A172 (cell line): ENCODE measurements around the gene NR5A1. TPM values are rescaled to one million over a fixed set of nuclear protein-coding genes. Genes with fewer than 3 reads are reported as not detected.

Experiments used
- DNase-seq: peaks from one replicate; pipeline ENCODE4 v3.0.0-alpha.2; 2015; ENCODE audit warnings: low spot score
- total RNA-seq: library from RNA; depleted of rRNA; stranded (reverse); fragments of >200 nt; shearing (Covaris generic); gene quantifications from 2 replicates; pipeline ENCODE4 v1.2.3, GENCODE V29; 2014

Gene NR5A1
- total RNA-seq, 1 experiment from 2014 or later, result not detected

- DNase-seq, result no peak
These were observed 6.9 kb upstream of the NR5A1 start for GRCh38 chr9:124514125-124514524.

GRCh38 chr9:124513376-124513994, 6.3 kb upstream of the NR5A1 start:
- no peak for DNase-seq

- DNase-seq, result no peak
These were observed 5.6 kb upstream of the NR5A1 start for GRCh38 chr9:124512806-124513204.

GRCh38 chr9:124511891-124512805, 4.9 kb upstream of the NR5A1 start:
- DNase-seq, result no peak

GRCh38 chr9:124511426-124511840, 4.2 kb upstream of the NR5A1 start:
- DNase-seq, result no peak

- DNase-seq, result no peak
These were observed 3.6 kb upstream of the NR5A1 start for GRCh38 chr9:124510650-124511425.

- no peak for DNase-seq
These were observed 753 bp upstream of the NR5A1 start for GRCh38 chr9:124507880-124508423.

GRCh38 chr9:124506433-124506832, 766 bp downstream of the NR5A1 start:
- no peak for DNase-seq

GRCh38 chr9:124505901-124506346, 1.3 kb downstream of the NR5A1 start:
- DNase-seq, result no peak

- DNase-seq, result no peak
These were observed 1.9 kb downstream of the NR5A1 start for GRCh38 chr9:124505006-124505900.

GRCh38 chr9:124504530-124505005, 2.6 kb downstream of the NR5A1 start:
- no peak for DNase-seq

- no peak for DNase-seq
These were observed 3.3 kb downstream of the NR5A1 start for GRCh38 chr9:124503713-124504529.

- no peak for DNase-seq
These were observed 4.2 kb downstream of the NR5A1 start for GRCh38 chr9:124502711-124503702.

GRCh38 chr9:124501771-124502320, 5.4 kb downstream of the NR5A1 start:
- DNase-seq, result no peak

- no peak for DNase-seq
These were observed 6.2 kb downstream of the NR5A1 start for GRCh38 chr9:124500796-124501611.

- no peak for DNase-seq
These were observed 7.0 kb downstream of the NR5A1 start for GRCh38 chr9:124500028-124500795.

- no peak for DNase-seq
These were observed 8.0 kb downstream of the NR5A1 start for GRCh38 chr9:124499216-124499615.
